GM10266 (cell line): ENCODE results near the gene TBCK.

ENCODE experiments used
- DNase-seq: peaks from one replicate; pipeline ENCODE4 v3.0.0; 2012; ENCODE audit errors: extremely low spot score
- CTCF ChIP-seq: IDR thresholded peaks from 2 replicates; pipeline ENCODE4 v1.5.1; 2012; ENCODE audit warnings: mild to moderate bottlenecking, low read depth; ENCODE audit not compliant: control insufficient read depth, insufficient read depth; ENCODE audit errors: missing control alignments

The TBCK gene

DNA sequence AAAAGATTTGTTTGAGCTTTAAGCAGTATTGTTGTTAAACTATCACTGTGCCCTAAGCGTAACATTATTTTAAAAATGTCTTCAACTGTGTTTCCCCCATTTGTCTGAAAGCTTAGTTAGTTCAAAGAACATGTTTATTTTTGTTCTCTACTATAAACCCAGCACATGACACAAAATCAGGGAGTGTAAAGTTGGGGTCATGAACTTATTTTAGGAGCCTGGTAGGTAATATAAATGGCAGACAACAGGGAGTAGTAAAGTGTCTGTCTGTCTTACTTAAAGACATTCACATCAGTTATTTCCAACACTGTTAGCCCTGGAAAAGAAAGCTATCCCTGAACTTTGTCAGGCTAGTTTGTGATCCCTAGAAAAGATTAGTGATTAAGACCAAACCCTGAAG is 4.2 kb upstream of the TBCK start:
- TF ChIP-seq CTCF: no peak
- DNase-seq: no peak

DNA sequence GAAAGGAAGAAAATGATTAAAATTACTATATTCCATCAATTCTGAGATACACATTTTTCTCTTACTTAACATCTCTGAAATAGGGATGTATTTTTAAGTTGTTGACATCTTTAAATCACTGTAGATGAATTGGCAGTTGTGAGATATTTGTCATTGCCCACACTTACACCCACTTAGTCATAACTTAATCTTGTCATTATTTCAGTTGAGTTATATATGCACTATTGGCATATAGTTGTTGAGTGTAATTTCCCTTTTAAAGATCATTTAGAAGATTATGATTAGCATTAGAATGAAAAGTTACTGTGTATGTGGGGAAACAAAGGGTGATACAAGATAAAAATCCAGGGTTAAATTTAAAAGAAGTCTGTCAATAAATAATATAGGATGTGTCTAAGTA is 2.5 kb upstream of the TBCK start:
- DNase-seq: no peak
- TF ChIP-seq CTCF: no peak

DNA sequence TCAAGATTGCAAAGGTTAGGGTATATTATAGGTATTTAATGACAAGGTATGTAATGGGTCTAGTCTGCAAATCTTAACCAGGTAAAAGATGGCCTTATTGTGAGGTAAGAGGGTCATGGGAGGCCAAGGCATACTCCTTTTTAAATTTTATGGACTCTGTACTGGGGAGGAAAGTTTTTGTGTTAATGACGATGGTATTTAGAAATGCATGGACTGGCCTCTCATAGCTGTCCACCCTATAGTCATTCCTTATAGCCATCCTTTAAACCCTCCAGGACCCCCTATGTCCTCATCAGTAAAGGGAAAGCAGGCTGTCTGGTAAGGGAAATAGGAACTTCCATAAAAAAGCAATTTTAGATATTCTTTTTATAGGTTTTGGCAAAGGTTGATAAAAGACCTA is 1.8 kb upstream of the TBCK start:
- no peak for TF ChIP-seq CTCF
- DNase-seq: no peak

GRCh38 chr4:106316773-106317409 is 882 bp upstream of the TBCK start:
- no peak for TF ChIP-seq CTCF
- no peak for DNase-seq

GRCh38 chr4:106315476-106315967 is 487 bp downstream of the TBCK start:
- no peak for TF ChIP-seq CTCF
- no peak for DNase-seq

DNA sequence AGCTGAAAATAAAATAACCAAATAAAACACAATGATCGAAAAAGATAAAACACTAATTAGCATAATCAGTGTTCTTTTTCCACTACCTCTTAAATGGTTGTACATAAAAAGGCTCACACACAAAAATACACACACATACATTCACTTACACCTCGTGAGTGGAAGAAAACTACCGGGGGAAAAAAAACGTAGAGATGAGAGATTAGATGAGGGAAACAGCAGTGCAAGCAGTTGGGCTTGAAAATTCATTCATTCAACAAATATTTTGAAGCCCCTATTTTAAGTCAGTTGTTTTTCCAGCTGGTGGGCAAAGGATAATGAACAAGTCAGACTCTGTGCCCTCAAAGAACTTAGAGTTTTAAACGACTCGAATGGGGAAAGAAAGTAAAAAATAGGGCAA is 1.0 kb downstream of the TBCK start:
- no peak for TF ChIP-seq CTCF
- DNase-seq: no peak

DNA sequence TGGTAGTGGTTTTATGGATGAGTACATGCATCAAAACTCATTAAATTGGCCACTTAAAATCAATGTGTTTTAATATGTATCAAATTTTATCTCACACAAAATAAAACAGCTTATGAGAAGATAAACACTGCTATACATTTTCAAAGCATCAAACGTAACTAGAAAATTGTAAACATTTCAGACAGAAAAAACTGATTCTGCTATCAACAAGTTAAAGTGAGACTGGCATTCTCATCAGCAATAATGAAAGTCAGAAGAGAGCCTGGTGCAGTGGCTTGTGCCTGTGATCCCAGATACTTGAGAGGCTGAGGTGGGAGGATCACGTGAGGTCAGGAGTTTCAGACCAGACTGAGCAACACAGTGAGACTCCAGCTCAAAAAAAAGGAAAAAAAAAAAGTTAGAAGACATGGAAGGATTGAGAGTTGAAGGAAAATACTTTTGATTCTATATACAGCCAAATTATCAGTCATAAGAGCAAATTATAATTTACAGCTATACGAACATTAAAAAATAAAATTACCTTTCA is 2.9 kb downstream of the TBCK start:
- TF ChIP-seq CTCF: no peak
- no peak for DNase-seq
